Heart left ventricle (tissue), 16 donors: ENCODE data around the gene PIM1. TPM values are rescaled to one million over a fixed set of nuclear protein-coding genes. Genes with fewer than 3 reads are reported as not detected.

Experiments
- ATAC-seq, 4 donors: fragments of 200-7000 bp; cut with Tn5 transposase; one replicate each; pipeline ENCODE4 v1.9.1; 2020 to 2022; ENCODE audit warnings: moderate library complexity in 4 of 4, mild to moderate bottlenecking in 3 of 4, moderate number of reproducible peaks in 1 of 4
- DNase-seq, 5 donors: peaks; one replicate each; pipeline ENCODE4 v3.0.0-alpha.2; 2020
- H3K27ac ChIP-seq, 12 donors: fragments of 200-600 bp; sonication (generic) in 4 of 12; one replicate each; pipeline versions ENCODE4 v1.5.0 to v1.8.0; 2016 to 2022; ENCODE audit warnings: mild to moderate bottlenecking in 2 of 12
- H3K27me3 ChIP-seq, 9 donors: fragments of 200-600 bp; sonication (generic) in 2 of 9; one replicate each; pipeline versions ENCODE4 v1.5.1 to v1.8.0; 2016 to 2022; ENCODE audit warnings: mild to moderate bottlenecking in 3 of 9
- H3K36me3 ChIP-seq, 9 donors: fragments of 200-600 bp; sonication (generic) in 2 of 9; one replicate each; pipeline versions ENCODE4 v1.5.0 to v1.8.0; 2018 to 2022; ENCODE audit warnings: mild to moderate bottlenecking in 2 of 9
- H3K4me1 ChIP-seq, 12 donors: fragments of 200-600 bp; sonication (generic) in 4 of 12; one replicate each; pipeline versions ENCODE4 v1.5.0 to v1.8.0; 2016 to 2022; ENCODE audit warnings: mild to moderate bottlenecking in 3 of 12
- H3K4me3 ChIP-seq, 12 donors: fragments of 200-600 bp; sonication (generic) in 4 of 12; one replicate each; pipeline versions ENCODE4 v1.5.0 to v1.8.0; 2017 to 2022; ENCODE audit warnings: mild to moderate bottlenecking in 9 of 12, moderate library complexity in 4 of 12
- H3K9me3 ChIP-seq, 12 donors: fragments of 200-600 bp; sonication (generic) in 4 of 12; one replicate each; pipeline versions ENCODE4 v1.5.0 to v1.8.0; 2016 to 2022; ENCODE audit warnings: mild to moderate bottlenecking in 1 of 12
- CTCF ChIP-seq, 12 donors: fragments of 200-600 bp; sonication (generic) in 4 of 12; IDR thresholded peaks; one replicate each; pipeline versions ENCODE4 v1.5.0 to v1.8.0; 2018 to 2022; ENCODE audit warnings: antibody characterized with exemption in 12 of 12, mild to moderate bottlenecking in 5 of 12
- POLR2A ChIP-seq, 2 donors: fragments of 450-650 bp; IDR thresholded peaks; one replicate each; pipeline ENCODE4 v1.6.1; 2017; ENCODE audit warnings: antibody characterized with exemption in 2 of 2, mild to moderate bottlenecking in 2 of 2, moderate library complexity in 2 of 2
- WGBS, 4 donors: extraction: QIAGEN DNeasy Blood & Tissue Kit in 2 of 4; methylation state at CpG; one replicate each; pipeline versions ENCODE4 v1.1.5 to v1.1.7; 2013 to 2018; 5-methylcytosine and 5-hydroxymethylcytosine counted together
- intact Hi-C, 10 donors: fragments of 100-400 bp; cut with DNase I; formaldehyde crosslinking; loops; one replicate each; pipeline versions ENCODE4 v1.11.1 to v1.14.2; 2022
- polyA plus RNA-seq, 2 donors: library from polyadenylated mRNA; stranded (reverse); fragments of 200-250 nt; gene quantifications; one replicate each; pipeline ENCODE4 v1.2.3, GENCODE V29; 2013
- total RNA-seq, 9 donors: library from RNA; depleted of rRNA in 2 of 9; stranded (reverse); fragments of >200 nt in 2 of 9; fragmentation: NEBNext Ultra II Directional in 3 of 9; extraction: Animal tissue kit (Norgen Biotek cat#: 25700) in 3 of 9; gene quantifications; one replicate each; pipeline versions ENCODE4 v1.1.0 to v1.2.4, GENCODE V29; 2016 to 2023
- donor health status: ischemic (EF 13 %, LVEDD 7.1; RV severe dilation, severe dysfunction).
- donor health status: healthy with polysubstance abuse.
- donor health status: DM: no; HTN: yes; CAD: no.
- donor health status: DM: no; HTN: no; CAD: no.
- donor health status: ischemic (EF 25% LVEDD 6.9; RV normal size, moderate dysfunction).
- donor health status: ischemic (EF 25% LVEDD 5.7; RV mildly dilated, moderate dysfunction).
- donor health status: healthy.
- donor health status: DM: yes; HTN: yes; CAD: no.
- donor health status: ischemic (EF 35%, LVEDD 5.7; RV mildly dilated, moderate dysfunction).
- donor health status: nonischemic (EF 11% LVEDD 7.7; RV severe dilation, severe dysfunction).
- donor health status: DM: yes; HTN: yes; CAD: no.
- donor health status: PGD.
- donor health status: ischemic (EF 29% LVEDD 5.4; RV normal size, mild dysfunction).
- donor health status: nonischemic (EF 23%, LVEDD 6.1; RV moderate dilation, normal function).

Gene PIM1
- total and polyA plus RNA-seq, 11 donors = 7.0 to 81.8 (median 16.0) TPM

- TF ChIP-seq CTCF (IDR thresholded peaks at IDR 0.05) (peak; percentile 86 to 98 (median 96)), POLR2A (IDR thresholded peaks at IDR 0.05) (no peak)
- Histone ChIP-seq H3K9me3 (no peaks in the 10 kb centered on the region), H3K4me3 (peak overlapping the region; percentile 60 to 100 (median 90)), H3K36me3 (peaks cover 0 to 60% (median 32%) of the 10 kb centered on the region in 9 donors), H3K27ac (peak overlapping the region; percentile 45 to 97 (median 90)), H3K27me3 (no peaks in the 10 kb centered on the region), H3K4me1 (peaks cover 0 to 66% (median 17%) of the 10 kb centered on the region in 12 donors)
- peak; percentile 83 to 89 (median 85) for DNase-seq
- intact Hi-C loops = loop anchor here (1.0 to 10.0 kb wide), 18 partner anchors 35 to 287 kb away; partner anchors contain the start of gene C6orf89 (in 5 of the 10)
- 12 to 22% (median 13%) methylated on average over 17 of the region's 17 CpGs for WGBS, 4 donors
- ATAC-seq = peak; percentile 3 to 29 (median 8)
Measured at GRCh38 chr6:37171970-37172812, 2.2 kb downstream of the PIM1 start.

- H3K27ac ChIP-seq = peak overlapping the region in 4 of 12 donors; percentile 82 to 97 (median 92)
- no peaks in the 10 kb centered on the region for H3K27me3 ChIP-seq
- peaks cover 0 to 60% (median 32%) of the 10 kb centered on the region in 9 donors for H3K36me3 ChIP-seq
- H3K4me3 ChIP-seq = peak overlapping the region in 8 of 12 donors; percentile 69 to 100 (median 91)
- 86 to 89% (median 87%) methylated on average over 7 of the region's 7 CpGs for WGBS, 4 donors
- DNase-seq = no peak
- ATAC-seq = no peak
- peaks cover 0 to 68% (median 17%) of the 10 kb centered on the region in 12 donors for H3K4me1 ChIP-seq
- intact Hi-C loops = loop anchor here in 9 of 10 donors (1.0 to 10.0 kb wide), 13 partner anchors 34 to 288 kb away; partner anchors contain the start of gene C6orf89 (in 5 of the 9)
- no peaks in the 10 kb centered on the region for H3K9me3 ChIP-seq
- TF ChIP-seq POLR2A (IDR thresholded peaks at IDR 0.05) = no peak
- TF ChIP-seq CTCF (IDR thresholded peaks at IDR 0.05) = no peak
Measured at GRCh38 chr6:37172912-37173492, 3.0 kb downstream of the PIM1 start.

- H3K36me3 ChIP-seq = peaks cover 0 to 60% (median 32%) of the 10 kb centered on the region in 9 donors
- TF ChIP-seq POLR2A (IDR thresholded peaks at IDR 0.05) = no peak
- TF ChIP-seq CTCF (IDR thresholded peaks at IDR 0.05) = no peak
- H3K4me1 ChIP-seq = peaks cover 0 to 68% (median 16%) of the 10 kb centered on the region in 12 donors
- no peak for ATAC-seq
- intact Hi-C loops = loop anchor here in 9 of 10 donors (2.0 to 10.0 kb wide), 10 partner anchors 34 to 289 kb away; partner anchors contain the start of gene C6orf89 (in 5 of the 9)
- no peaks in the 10 kb centered on the region for H3K9me3 ChIP-seq
- peak overlapping the region in 2 of 12 donors; percentile 2 to 100 for H3K4me3 ChIP-seq
- H3K27ac ChIP-seq = peak overlapping the region in 2 of 12 donors; percentile 96 to 97
- H3K27me3 ChIP-seq = no peaks in the 10 kb centered on the region
- WGBS, 4 donors = 58 to 65% (median 64%) methylated on average over 9 of the region's 9 CpGs
- no peak for DNase-seq
Measured at GRCh38 chr6:37173493-37174195, 3.7 kb downstream of the PIM1 start.
